Neural progenitor cell (in vitro differentiated cells): ENCODE measurements around the gene TECR.

Experiments used
- CTCF ChIP-seq: fragments of 200-600 bp; sonication (generic); IDR thresholded peaks from 2 replicates; pipeline ENCODE4 v1.5.1; 2017; ENCODE audit warnings: antibody characterized with exemption, mild to moderate bottlenecking
- EZH2 ChIP-seq: fragments of 200-600 bp; sonication (generic); IDR thresholded peaks from 2 replicates; pipeline ENCODE4 v1.6.1; 2017; ENCODE audit warnings: antibody characterized with exemption, mild to moderate bottlenecking, moderate library complexity

- TF ChIP-seq CTCF: no peak
- no peak for TF ChIP-seq EZH2
These were observed 70.3 kb downstream of the TECR start for GRCh38 chr19:14599548-14600147.
